H1 (cell line): Measurements from ENCODE around the gene ADPRH.

Experiments used
- TF ChIP-seq, protein P1 (sequence below), 3 experiments: IDR thresholded peaks; 1 replicate in 2 of 3; 2 replicates in 1 of 3; pipeline versions ENCODE4 v1.5.1 to v1.6.1; 2011; ENCODE audit warnings: low read length in 3 of 3, mild to moderate bottlenecking in 3 of 3, inconsistent platforms in 2 of 3, low read depth in 1 of 3, moderate library complexity in 1 of 3; ENCODE audit not compliant: insufficient read depth in 1 of 3; ENCODE audit errors: control extremely low read depth in 1 of 3
- TF ChIP-seq, protein P2 (sequence below): IDR thresholded peaks from 2 replicates; pipeline ENCODE4 v1.6.1; 2011; ENCODE audit warnings: low read length, improper control_type of control experiment

- TF ChIP-seq, protein P1, sequence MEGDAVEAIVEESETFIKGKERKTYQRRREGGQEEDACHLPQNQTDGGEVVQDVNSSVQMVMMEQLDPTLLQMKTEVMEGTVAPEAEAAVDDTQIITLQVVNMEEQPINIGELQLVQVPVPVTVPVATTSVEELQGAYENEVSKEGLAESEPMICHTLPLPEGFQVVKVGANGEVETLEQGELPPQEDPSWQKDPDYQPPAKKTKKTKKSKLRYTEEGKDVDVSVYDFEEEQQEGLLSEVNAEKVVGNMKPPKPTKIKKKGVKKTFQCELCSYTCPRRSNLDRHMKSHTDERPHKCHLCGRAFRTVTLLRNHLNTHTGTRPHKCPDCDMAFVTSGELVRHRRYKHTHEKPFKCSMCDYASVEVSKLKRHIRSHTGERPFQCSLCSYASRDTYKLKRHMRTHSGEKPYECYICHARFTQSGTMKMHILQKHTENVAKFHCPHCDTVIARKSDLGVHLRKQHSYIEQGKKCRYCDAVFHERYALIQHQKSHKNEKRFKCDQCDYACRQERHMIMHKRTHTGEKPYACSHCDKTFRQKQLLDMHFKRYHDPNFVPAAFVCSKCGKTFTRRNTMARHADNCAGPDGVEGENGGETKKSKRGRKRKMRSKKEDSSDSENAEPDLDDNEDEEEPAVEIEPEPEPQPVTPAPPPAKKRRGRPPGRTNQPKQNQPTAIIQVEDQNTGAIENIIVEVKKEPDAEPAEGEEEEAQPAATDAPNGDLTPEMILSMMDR (IDR thresholded peaks at IDR 0.05; ENCODE audit: control extremely low read depth in 1 of 3, insufficient read depth in 1 of 3, low read depth in 1 of 3, low read length in 3 of 3): no peak
- TF ChIP-seq, protein P2, sequence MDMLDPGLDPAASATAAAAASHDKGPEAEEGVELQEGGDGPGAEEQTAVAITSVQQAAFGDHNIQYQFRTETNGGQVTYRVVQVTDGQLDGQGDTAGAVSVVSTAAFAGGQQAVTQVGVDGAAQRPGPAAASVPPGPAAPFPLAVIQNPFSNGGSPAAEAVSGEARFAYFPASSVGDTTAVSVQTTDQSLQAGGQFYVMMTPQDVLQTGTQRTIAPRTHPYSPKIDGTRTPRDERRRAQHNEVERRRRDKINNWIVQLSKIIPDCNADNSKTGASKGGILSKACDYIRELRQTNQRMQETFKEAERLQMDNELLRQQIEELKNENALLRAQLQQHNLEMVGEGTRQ: no peak
Measured at GRCh38 chr3:119620899-119621298, 41.6 kb downstream of the ADPRH start.
